Stimulated activated CD8-positive, alpha-beta memory T cell treated with anti-CD3 and anti-CD28 coated beads, Interleukin-7, amount 100 ng/mL, for 24 hours (primary cell): Measurements from ENCODE around the gene GDF2.
A peak's percentile ranks its signal among the peaks of the same experiment; 100 is the strongest.

Source experiments
- DNase-seq: peaks from one replicate; pipeline ENCODE4 v3.0.0-alpha.2; 2020; ENCODE audit warnings: low read depth

Gene GDF2

DNA sequence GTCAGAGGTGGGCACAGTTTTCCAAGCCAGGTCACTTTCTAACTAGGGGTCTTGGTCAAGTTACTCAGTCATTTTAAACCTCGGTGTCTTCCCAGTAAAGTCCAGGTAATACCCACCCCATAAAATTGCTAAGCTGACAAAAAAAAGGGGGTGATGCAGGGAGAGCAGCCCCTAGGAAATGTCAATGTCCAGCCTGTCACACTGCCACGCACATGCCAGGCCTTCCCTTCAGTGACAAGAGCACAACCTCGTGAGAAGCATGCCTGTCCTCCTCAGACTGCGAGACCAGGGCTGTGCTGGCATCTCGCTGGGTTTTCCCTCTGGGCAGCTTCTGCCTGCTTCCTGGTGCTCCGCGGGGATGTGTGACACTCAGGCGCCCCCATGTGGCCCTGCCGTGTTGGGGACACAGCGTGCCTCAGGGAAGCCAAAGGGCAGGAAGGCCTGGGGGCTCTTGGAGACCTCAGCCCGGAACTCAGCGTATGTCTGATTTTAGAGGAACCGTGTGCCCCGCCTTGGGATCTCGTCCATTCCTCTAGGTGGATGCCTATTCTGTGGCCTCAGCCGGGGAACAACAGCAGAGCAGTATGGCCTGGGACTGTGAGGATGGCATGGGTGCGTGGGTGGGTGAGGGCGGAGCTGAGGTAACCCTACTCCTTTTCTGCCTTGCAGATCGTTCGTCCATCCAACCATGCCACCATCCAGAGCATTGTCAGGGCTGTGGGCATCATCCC is 10.2 kb upstream of the GDF2 start:
- DNase-seq = peak; percentile 60

DNA sequence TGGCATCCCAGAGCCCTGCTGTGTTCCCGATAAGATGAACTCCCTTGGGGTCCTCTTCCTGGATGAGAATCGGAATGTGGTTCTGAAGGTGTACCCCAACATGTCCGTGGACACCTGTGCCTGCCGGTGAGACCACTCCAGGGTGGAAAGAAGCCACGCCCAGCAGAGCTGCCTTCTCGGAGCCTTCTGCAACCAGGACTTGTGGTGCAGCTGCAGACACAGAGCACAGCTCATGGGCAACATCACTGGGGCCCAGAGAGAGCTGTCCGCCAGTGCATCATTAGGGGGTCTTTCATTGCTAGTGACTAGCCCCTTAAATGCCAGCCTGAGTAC is 9.6 kb upstream of the GDF2 start:
- no peak for DNase-seq

DNA sequence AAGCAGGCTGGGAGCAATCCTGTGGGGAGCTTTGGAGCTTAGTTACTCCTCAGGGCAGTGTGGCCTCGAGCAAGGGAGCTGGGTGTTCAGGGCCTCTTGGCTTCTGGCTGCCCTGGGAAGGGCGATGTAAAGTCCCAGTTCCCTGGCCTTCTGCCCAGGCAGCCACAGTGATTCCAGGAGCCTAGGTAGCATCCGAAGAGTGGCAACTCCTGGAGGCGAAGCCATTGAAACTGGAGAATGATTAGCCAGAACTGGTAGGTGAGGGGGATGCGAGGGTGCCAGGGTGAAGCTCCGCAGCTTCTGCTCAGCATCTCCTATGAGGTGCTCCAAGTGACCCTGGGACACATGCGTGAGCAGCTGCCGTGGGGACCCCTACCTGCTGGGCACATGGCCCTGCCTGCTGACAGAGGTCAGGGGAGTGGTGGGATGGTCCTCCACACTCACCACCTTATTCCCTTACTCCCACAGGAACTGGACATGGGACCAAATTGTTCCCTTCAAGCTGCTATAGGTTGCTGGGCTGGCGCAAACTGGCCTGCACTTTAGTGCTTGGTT is 7.8 kb upstream of the GDF2 start:
- DNase-seq = no peak

DNA sequence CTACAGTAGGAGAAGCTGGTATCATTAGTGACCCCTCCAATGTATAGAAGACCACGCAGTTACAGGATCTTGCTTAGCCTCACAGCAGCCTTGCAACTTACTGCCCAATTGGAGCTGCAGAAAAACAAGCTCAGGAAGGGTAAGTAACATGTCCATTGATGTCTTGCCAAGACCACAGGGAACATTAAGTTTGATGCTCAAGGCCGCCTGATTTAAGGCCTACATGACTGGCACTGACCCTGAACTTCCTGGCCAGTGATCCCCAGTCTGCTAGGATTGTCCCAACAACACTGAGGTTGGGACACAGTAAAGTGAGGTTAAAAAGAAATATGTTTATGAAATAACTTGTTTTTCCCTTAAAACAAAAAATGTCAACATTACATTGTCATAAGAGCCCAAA is 6.8 kb upstream of the GDF2 start:
- no peak for DNase-seq

DNA sequence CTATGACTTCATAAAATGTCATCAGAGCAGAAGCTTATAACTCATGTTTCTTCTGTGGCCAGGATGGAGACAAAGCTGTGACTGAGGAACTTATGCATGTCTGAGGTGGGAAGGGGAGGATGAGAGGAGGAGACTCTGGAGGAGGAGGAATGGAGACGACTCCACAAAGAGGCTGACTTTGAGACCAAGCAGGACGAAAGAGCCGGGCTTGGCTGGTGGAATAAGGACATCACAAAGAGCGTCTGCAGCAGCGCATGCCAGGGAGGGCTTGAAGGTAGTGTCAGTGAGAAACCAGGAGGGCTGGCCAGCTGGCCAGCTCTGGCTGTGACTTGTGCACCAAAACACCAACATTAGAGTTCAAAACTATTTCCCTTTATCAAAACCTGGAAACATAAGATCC is 6.1 kb upstream of the GDF2 start:
- DNase-seq = no peak

DNA sequence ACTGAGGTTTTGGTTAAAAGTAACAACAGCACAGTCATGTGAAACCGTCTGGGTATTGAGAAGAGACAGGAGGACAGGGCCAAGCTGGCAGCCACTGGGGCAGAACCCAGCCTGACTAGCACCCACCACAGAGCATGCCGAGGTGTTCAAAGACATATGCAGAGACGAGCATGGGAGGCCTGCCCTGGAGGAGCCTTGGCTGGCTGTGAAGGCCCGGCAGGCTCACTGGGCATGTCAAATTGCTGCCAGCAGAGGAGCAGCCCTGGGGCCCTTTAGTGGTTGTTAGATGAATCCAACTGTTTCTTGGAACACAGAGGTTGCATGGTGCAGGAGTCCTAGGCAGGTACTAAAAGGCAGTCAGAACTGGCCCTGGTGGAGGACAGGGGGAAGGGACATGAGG is 5.0 kb upstream of the GDF2 start:
- no peak for DNase-seq

DNA sequence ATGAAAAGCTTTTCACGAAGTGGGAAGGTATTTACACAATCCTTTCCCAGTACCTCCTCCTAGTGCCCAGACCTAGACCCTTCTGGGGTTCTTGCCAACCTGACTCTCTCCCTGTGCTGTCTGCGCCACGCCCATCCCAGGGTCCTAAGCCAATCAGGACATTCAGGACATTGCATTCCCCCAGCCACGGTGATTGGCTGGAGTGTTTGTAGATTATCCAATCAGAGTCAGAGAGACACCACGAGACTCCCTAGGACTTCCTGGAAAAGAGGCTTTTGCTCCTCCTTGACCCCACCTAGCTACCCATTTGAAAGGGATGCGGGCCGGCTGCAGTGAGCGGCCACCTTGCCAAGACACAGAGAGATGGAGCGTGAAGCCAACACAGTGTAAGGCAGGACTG is 3.5 kb upstream of the GDF2 start:
- no peak for DNase-seq

DNA sequence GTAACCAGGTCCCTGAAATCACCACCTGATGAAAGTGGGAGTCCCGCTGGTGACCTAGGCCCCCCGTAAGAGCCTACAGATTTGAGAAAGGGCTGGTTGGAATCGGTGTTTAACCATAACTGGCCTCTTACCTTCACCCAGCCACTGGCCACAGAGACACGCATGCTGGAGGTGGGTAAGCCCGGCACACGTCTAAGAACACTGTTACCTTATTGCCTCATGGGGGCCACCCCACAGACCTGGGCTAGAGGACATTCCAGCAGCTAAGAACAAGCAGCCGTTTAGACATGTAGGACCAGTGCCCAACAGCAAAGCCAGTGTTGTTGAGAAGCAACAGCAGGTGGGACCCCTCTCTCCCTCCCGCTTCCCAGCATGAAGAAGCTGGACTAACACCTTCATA is 2.5 kb upstream of the GDF2 start:
- no peak for DNase-seq

DNA sequence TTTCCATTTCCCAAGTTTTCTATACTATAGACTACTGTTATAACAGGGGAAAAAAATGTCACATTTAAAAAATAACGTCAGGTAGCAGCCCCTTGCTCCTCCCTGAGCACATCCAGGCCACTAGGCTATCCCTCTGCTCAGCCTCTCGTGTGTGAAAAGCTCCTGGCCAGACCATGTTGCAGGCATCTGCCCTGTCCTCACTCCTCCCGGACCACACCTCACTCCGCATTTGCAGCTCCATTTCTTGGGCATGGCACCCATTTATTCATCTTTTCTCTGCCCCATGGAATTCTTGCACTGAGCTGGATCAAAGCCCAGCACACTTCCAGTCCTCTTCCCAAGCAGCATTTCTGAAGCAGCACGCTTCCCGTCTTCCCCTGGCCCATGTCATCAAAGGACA is 1.4 kb upstream of the GDF2 start:
- DNase-seq = no peak

DNA sequence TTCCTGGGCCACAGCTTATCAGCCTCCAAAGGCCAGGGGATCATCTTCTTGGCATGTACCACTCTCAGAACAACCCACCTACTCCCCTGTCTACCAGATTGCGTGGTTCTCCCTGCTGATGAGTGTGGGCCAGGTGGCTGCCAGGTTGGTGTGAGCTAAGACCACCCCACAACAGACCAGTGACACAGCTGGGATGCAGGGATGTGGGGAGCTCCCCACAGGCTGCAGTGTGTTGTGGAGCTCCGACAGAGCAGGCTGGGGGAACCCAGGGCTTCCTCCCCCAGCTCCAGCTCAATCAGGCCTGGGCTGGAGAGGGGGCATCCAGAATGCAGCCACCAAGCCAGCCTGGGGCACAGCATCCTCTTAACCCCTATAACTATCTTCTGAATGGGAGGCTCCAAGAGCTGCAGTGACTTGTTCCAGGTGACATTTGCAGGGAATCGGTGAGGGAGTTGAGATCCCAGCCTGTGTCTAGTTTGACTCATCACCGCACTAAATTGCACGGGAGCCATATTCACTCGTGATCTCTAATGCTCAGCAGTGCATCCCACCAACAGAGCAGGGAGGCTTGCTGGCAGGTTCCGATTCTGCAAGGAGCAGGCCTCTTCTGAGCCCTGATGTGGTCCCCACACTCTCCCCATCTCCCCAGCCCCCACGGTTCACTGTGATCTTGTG is 596 bp upstream of the GDF2 start:
- DNase-seq = no peak

DNA sequence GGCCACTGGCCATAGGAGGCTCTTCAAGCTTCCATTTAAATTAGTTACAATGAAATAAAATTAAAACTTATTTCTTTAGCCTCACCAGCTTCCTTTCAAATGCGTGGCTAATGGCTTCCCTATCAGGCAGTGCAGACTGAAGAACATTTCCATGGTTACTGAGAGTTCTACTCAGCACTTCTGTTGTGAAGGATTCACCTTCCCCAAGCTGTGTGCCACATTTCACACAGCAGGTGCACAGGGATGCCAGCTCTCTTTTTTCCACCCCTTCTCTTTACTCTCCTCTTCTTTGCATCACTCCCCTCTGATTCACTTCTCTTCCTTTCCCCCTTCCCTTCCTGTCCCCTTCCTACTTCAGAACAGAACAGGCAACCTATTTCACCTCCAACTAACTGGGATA is 833 bp downstream of the GDF2 start:
- no peak for DNase-seq

DNA sequence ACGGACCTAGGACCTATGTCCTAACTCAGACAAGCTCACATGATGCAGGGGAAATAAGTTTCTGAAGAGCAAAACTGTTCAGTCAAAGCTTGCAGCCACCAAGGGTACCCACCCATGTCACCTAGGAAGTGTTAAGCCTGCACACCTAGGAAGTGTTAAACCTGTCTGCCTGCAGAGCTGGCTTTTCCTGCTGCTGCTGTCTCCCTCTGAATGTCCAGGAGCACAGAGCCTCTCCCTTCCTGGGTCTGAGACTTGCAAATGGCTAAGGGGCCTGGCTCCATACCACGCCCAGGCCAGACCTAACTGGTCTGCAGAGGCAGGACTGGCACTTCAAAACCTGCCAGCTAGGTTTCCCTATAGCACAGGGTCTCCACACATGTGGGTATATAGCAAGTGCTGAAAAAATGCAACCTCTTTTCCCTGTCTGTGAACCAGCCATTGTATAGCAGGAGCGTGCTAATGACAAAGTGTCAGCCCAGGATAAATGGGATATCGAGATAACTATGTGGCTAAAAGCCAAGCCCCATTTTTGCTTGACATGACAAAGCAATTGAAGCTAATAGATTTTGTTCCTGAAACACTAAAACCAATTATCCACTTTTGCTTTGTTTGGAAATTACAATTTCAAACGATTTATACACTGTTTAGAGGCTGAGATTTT is 1.5 kb downstream of the GDF2 start:
- no peak for DNase-seq

DNA sequence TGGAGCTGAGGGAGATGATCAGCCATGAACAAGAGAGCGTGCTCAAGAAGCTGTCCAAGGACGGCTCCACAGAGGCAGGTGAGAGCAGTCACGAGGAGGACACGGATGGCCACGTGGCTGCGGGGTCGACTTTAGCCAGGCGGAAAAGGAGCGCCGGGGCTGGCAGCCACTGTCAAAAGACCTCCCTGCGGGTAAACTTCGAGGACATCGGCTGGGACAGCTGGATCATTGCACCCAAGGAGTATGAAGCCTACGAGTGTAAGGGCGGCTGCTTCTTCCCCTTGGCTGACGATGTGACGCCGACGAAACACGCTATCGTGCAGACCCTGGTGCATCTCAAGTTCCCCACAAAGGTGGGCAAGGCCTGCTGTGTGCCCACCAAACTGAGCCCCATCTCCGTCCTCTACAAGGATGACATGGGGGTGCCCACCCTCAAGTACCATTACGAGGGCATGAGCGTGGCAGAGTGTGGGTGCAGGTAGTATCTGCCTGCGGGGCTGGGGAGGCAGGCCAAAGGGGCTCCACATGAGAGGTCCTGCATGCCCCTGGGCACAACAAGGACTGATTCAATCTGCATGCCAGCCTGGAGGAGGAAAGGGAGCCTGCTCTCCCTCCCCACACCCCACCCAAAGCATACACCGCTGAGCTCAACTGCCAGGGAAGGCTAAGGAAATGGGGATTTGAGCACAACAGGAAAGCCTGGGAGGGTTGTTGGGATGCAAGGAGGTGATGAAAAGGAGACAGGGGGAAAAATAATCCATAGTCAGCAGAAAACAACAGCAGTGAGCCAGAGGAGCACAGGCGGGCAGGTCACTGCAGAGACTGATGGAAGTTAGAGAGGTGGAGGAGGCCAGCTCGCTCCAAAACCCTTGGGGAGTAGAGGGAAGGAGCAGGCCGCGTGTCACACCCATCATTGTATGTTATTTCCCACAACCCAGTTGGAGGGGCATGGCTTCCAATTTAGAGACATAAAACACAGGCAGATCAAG is 3.3 kb downstream of the GDF2 start:
- DNase-seq = no peak

DNA sequence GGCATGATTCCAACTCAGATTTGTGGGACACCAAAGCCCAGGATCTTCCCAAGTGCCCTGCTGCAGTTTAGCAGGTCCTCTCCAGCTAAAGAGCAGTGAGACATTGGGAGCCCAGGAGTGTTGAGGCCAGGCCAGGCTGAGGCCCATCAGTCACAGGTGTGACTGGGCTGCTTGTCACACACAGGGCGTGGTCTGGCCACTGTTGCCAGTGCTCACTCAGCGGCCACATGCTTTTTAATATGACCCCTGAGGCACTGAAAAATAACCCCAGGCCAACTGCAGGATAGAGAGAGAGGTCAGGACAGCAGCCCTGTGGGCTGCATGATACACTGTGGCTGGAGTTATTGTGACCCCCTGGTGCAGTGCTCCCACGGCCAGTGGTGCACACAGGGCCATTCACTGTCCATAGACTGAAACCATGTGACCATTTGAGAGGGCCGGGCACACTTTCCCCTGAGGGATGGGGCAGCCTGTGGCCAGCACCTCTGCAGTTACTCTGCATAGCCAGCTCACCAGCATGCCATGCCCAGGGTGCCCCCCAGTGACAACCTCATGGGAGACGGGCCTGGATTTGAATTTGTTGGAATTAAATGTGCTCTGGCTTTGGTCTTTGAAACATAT is 4.2 kb downstream of the GDF2 start:
- no peak for DNase-seq

DNA sequence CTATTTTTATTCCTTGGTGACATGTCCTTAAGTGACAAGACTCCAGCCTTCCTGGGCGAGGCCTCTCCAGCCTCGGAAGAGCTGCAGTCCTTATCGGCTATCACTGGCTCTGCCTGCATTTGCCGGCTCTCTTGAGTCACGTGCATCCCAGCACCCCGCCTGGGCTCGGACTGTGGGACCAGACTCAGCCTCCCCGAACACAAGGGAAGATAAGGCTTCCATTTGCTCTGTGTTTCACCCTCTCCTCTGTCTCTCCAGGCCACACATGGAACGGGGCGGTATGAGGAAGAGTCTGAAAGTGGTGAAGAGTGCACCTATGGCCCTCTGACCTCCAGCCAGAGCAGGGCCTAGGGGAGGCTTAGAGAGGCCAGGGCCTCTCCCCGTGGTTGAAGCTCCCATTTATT is 4.7 kb downstream of the GDF2 start:
- no peak for DNase-seq

DNA sequence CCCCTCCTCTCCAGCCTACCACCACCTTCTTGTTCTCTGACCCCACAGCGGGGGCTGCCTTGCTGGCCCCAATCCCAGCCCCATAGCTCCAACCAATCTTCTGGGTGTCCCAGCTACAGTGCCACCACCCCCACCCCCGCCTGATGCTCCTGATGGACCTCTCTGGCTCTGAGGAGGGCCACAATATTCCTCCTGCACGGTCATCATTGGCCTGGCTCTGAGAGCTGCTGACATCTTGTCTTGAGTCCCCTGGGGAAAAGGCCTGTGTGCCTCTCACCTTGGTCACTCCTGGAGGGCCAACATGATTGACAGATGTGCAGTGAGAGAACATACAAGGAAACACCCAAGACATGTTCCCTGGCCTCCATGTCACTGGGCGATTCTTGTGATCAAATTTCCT is 7.6 kb downstream of the GDF2 start:
- no peak for DNase-seq

DNA sequence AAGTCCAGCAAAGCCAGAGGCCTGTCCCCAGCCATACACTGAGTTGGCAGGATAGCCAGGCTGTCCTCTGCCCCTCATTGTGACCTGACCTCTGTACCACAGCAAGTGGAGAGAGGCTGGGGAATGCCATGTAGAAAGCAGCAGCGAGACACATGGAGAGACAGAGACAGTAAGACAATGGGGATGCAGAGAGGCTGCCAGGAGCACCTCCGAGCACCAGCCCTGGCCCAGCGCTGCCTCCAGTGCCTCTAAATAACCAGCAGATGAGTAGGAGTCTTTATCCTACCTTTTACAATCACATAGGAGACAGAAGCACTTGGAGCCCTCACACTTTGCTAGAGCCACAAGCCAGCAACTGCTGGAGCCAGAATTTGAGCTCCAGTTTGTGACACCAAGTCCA is 8.1 kb downstream of the GDF2 start:
- no peak for DNase-seq

DNA sequence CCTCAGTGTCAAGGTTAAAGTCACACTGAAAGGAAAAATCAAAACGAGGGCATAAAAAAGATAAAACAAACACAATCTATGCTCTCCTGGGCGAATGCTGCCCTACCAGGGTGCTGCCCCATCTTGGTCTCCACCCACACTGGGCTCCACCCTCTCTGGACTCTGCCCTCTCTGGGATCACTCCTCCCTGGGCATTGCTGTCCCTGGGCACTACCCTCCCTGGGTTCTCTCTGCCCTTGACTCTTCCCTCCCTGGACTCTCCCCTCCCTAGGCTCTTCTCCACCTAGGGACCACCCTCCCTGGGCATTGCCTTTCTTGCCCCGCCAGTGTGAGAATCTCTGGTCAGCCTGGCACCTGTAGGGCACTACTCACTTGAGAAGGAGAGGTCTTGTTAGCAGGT is 8.6 kb downstream of the GDF2 start:
- no peak for DNase-seq

DNA sequence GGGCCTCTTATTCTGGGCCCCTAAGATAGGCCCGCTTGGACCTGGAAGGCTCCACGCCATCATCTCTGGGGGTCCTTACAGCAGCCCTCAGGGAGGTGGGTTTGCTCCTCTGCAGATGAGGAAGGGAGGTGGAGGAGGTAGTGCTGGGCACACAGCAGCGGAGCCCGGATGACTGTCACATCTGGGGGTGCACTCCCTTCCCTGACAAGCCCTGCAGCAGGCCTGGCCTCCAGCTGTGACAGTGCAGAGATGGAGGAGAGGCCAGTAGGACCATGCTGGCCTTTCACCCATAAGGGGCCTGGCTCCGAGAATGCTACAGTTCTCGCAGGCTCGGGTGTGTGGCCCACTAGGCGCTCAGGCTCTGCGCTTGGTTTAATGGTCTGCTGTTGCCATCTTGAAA is 9.2 kb downstream of the GDF2 start:
- DNase-seq = no peak

DNA sequence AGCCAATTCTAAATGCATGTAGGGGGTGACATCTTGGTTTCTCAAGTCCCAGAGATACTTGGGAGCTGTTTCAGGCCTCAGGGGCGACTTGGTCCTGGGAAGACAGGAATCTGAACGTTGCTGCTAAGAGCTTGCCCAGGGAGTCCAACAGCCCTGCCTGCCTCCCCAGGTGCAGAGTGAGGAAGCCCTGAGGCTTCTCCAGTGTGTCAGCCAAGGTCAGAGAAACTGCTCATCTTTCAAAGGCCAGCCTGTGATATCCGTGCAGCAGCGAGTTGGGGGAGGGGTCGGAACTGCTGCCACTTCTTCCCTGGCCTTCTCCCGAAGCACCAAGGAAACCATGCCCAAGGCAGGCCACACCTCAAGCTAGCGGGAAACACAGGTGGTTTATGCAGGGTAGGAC is 9.7 kb downstream of the GDF2 start:
- no peak for DNase-seq

DNA sequence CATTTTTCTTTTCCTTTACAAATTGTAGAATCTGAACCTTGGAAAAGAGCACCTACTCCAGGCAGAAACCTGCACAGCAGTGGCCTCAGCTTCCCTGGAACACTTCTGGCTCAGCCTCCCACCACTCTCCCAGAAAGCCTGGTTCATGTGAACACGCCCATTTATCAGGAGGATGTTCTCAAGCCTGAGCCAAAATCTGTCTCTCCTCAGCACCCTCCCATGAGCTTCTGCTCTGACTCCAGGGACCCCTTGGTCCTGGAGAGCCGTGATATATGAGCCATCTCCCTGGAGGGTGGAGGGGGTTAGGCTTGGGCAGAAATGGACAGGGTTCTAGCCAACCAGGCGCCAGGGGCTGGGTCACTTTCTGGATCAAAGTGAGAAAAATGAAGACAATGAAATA is 10.1 kb downstream of the GDF2 start:
- no peak for DNase-seq

DNA sequence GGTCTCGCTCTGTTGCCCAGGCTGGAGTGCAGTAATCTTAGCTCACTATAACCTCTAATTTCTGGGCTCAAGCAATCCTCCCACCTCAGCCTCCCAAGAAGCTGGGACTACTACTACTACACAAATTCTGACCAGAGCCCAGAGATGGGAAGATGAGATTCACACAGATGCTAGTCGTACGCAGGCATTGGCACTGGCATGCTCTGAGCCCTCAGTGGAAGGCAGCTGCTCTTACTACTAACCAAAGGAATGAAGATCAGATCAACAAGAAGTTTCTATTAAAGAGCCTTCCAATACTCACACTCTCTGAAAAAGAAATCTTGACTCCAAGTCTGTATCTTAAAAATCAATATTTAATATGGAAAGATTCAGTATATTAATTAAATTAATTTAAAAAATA is 10.7 kb downstream of the GDF2 start:
- no peak for DNase-seq
